Mesenchymal stem cell (in vitro differentiated cells and primary cell): ENCODE results near the gene FAM120B.
A peak's percentile ranks its signal among the peaks of the same experiment; 100 is the strongest.

Experiments used
- DNase-seq: peaks from one replicate; pipeline ENCODE4 v3.0.0-alpha.2; 2013
- H2AFZ ChIP-seq: one replicate; pipeline ENCODE4 v1.6.1; 2013; ENCODE audit warnings: low read depth, mild to moderate bottlenecking, control low read depth, inconsistent platforms, low read length, moderate library complexity
- H2AK5ac ChIP-seq: 2 replicates; pipeline ENCODE4 v1.6.1; 2013; ENCODE audit warnings: low read length, moderate library complexity, mild to moderate bottlenecking, inconsistent platforms; ENCODE audit not compliant: severe bottlenecking
- H2BK120ac ChIP-seq: one replicate; pipeline ENCODE4 v1.6.1; 2013; ENCODE audit warnings: low read depth, mild to moderate bottlenecking, inconsistent platforms, low read length, moderate library complexity
- H2BK12ac ChIP-seq, 2 experiments: one replicate each; pipeline ENCODE4 v1.6.1; 2013; ENCODE audit warnings: inconsistent platforms in 2 of 2, low read length in 2 of 2, mild to moderate bottlenecking in 2 of 2, moderate library complexity in 2 of 2, control low read depth in 1 of 2
- H2BK15ac ChIP-seq: one replicate; pipeline ENCODE4 v1.6.1; 2013; ENCODE audit warnings: mild to moderate bottlenecking, low read depth, inconsistent platforms; ENCODE audit not compliant: poor library complexity, severe bottlenecking
- H2BK5ac ChIP-seq: 2 replicates; pipeline ENCODE4 v1.6.1; 2013; ENCODE audit warnings: low read depth, mild to moderate bottlenecking, low read length, control low read depth, inconsistent platforms; ENCODE audit not compliant: poor library complexity, severe bottlenecking
- H3K14ac ChIP-seq, 2 experiments: one replicate each; pipeline ENCODE4 v1.6.1; 2013; ENCODE audit warnings: inconsistent platforms in 2 of 2, low read length in 2 of 2, control low read depth in 1 of 2, mild to moderate bottlenecking in 1 of 2, moderate library complexity in 1 of 2
- H3K18ac ChIP-seq, 2 experiments: one replicate each; pipeline ENCODE4 v1.6.1; 2013; ENCODE audit warnings: inconsistent platforms in 2 of 2, low read length in 2 of 2, control low read depth in 1 of 2, low read depth in 1 of 2, mild to moderate bottlenecking in 1 of 2
- H3K23ac ChIP-seq, 2 experiments: one replicate each; pipeline ENCODE4 v1.6.1; 2013; ENCODE audit warnings: inconsistent platforms in 2 of 2, low read length in 2 of 2, mild to moderate bottlenecking in 2 of 2, moderate library complexity in 2 of 2, control low read depth in 1 of 2
- H3K27ac ChIP-seq: 2 replicates; pipeline ENCODE4 v1.5.1; 2013; ENCODE audit warnings: mild to moderate bottlenecking, moderate library complexity, low read length, control low read depth, inconsistent platforms; ENCODE audit not compliant: poor library complexity, severe bottlenecking
- H3K27me3 ChIP-seq, 2 experiments: 2 replicates each; pipeline versions ENCODE4 v1.6.1 to v1.7.0; 2013; ENCODE audit warnings: low read length in 2 of 2, mild to moderate bottlenecking in 2 of 2, moderate library complexity in 2 of 2, control low read depth in 1 of 2, inconsistent platforms in 1 of 2; ENCODE audit not compliant: control insufficient read depth in 1 of 2, insufficient read depth in 1 of 2
- H3K36me3 ChIP-seq, 2 experiments: 2 replicates each; pipeline versions ENCODE4 v1.6.1 to v1.7.0; 2013; ENCODE audit warnings: low read length in 2 of 2, control low read depth in 1 of 2, inconsistent platforms in 1 of 2, low read depth in 1 of 2, mild to moderate bottlenecking in 1 of 2; ENCODE audit not compliant: insufficient read depth in 2 of 2, control insufficient read depth in 1 of 2
- H3K4ac ChIP-seq, 2 experiments: one replicate each; pipeline ENCODE4 v1.6.1; 2013; ENCODE audit warnings: inconsistent platforms in 2 of 2, low read length in 2 of 2, mild to moderate bottlenecking in 2 of 2, moderate library complexity in 2 of 2, control low read depth in 1 of 2, low read depth in 1 of 2
- H3K4me1 ChIP-seq: 2 replicates; pipeline ENCODE4 v1.6.1; 2013; ENCODE audit warnings: low read depth, low read length, control low read depth; ENCODE audit not compliant: control insufficient read depth, insufficient read depth
- H3K4me2 ChIP-seq: 2 replicates; pipeline ENCODE4 v1.6.1; 2013; ENCODE audit warnings: low read length, mild to moderate bottlenecking, inconsistent platforms; ENCODE audit not compliant: poor library complexity, severe bottlenecking
- H3K4me3 ChIP-seq, 2 experiments: 2 replicates each; pipeline versions ENCODE4 v1.5.1 to v1.7.0; 2013; ENCODE audit warnings: low read length in 2 of 2, mild to moderate bottlenecking in 2 of 2, control low read depth in 1 of 2, low read depth in 1 of 2; ENCODE audit not compliant: insufficient read depth in 1 of 2
- H3K79me1 ChIP-seq: replicated peaks from 2 replicates; pipeline ENCODE4 v1.6.1; 2013; ENCODE audit warnings: mild to moderate bottlenecking, control low read depth, low read length, inconsistent platforms; ENCODE audit not compliant: poor library complexity, severe bottlenecking
- H3K9ac ChIP-seq: 2 replicates; pipeline ENCODE4 v1.7.0; 2013; ENCODE audit warnings: mild to moderate bottlenecking, low read length, moderate library complexity
- H3K9me3 ChIP-seq: 2 replicates; pipeline ENCODE4 v1.7.0; 2013; ENCODE audit warnings: mild to moderate bottlenecking, low read length; ENCODE audit not compliant: control insufficient read depth
- H4K8ac ChIP-seq: one replicate; pipeline ENCODE4 v1.6.1; 2013; ENCODE audit warnings: inconsistent platforms, mild to moderate bottlenecking, low read length, moderate library complexity
- H4K91ac ChIP-seq: one replicate; pipeline ENCODE4 v1.6.1; 2013; ENCODE audit warnings: mild to moderate bottlenecking, low read length, inconsistent platforms
- WGBS: methylation state at CpG from one replicate; pipeline ENCODE4 v1.1.7; 2013; ENCODE audit warnings: mixed read lengths; 5-methylcytosine and 5-hydroxymethylcytosine counted together

FAM120B gene

GRCh38 chr6:170436209-170436809 lies 129.8 kb downstream of the FAM120B start:
- Histone ChIP-seq H3K79me1 (no peaks in the 10 kb centered on the region), H3K9me3 (no peaks in the 10 kb centered on the region), H2AK5ac (no peak overlapping the region), H3K23ac (no peak overlapping the region), H4K91ac (no peak overlapping the region), H4K8ac (no peak overlapping the region), H2BK12ac (no peak overlapping the region), H3K4me1 (peaks cover 45% of the 10 kb centered on the region), H2AFZ (no peak overlapping the region), H3K14ac (no peak overlapping the region), H3K36me3 (no peaks in the 10 kb centered on the region), H3K18ac (no peak overlapping the region), H2BK5ac (no peak overlapping the region), H3K4ac (no peak overlapping the region), H3K27me3 (peaks cover 0 to 5% of the 10 kb centered on the region in 2 experiments), H3K9ac (no peak overlapping the region), H2BK15ac (no peak overlapping the region), H2BK120ac (no peak overlapping the region), H3K27ac (no peak overlapping the region), H3K4me2 (no peak overlapping the region), H3K4me3 (no peak overlapping the region)
- DNase-seq: no peak
- WGBS: 82% methylated on average over 2 of the region's 3 CpGs

- H2BK5ac ChIP-seq: peak overlapping the region; percentile 66
- peaks cover 0 to 5% of the 10 kb centered on the region in 2 experiments for H3K27me3 ChIP-seq
- H2AK5ac ChIP-seq: peak overlapping the region; percentile 69
- peak overlapping the region; percentile 2 to 66 for H3K4ac ChIP-seq
- H3K14ac ChIP-seq: peak overlapping the region in 1 of 2 experiments; percentile 85
- H4K8ac ChIP-seq: peak overlapping the region; percentile 77
- peak overlapping the region; percentile 82 to 89 for H2BK12ac ChIP-seq
- H3K23ac ChIP-seq: peak overlapping the region in 1 of 2 experiments; percentile 16
- H3K36me3 ChIP-seq: no peaks in the 10 kb centered on the region
- H4K91ac ChIP-seq: peak overlapping the region; percentile 81
- H3K18ac ChIP-seq: peak overlapping the region; percentile 46 to 89
- H3K79me1 ChIP-seq: no peaks in the 10 kb centered on the region
- peak; percentile 36 for DNase-seq
- H2BK120ac ChIP-seq: peak overlapping the region; percentile 2
- WGBS: 74% methylated on average over 12 of the region's 12 CpGs
- H3K9ac ChIP-seq: peak overlapping the region; percentile 84
- peak overlapping the region; percentile 14 to 59 for H3K4me3 ChIP-seq
- H2BK15ac ChIP-seq: peak overlapping the region; percentile 88
- H3K4me2 ChIP-seq: peak overlapping the region; percentile 65
- peaks cover 45% of the 10 kb centered on the region for H3K4me1 ChIP-seq
- H2AFZ ChIP-seq: peak overlapping the region; percentile 46
- no peaks in the 10 kb centered on the region for H3K9me3 ChIP-seq
- peak overlapping the region; percentile 87 for H3K27ac ChIP-seq
Observed at GRCh38 chr6:170437719-170438401, 131.3 kb downstream of the FAM120B start.

- no peaks in the 10 kb centered on the region for H3K36me3 ChIP-seq
Observed at GRCh38 chr6:170438402-170438753, 131.8 kb downstream of the FAM120B start.

GRCh38 chr6:170438861-170439260 lies 132.3 kb downstream of the FAM120B start:
- peak overlapping the region; percentile 50 for H2BK15ac ChIP-seq
- peak overlapping the region; percentile 53 for H4K91ac ChIP-seq
- no peaks in the 10 kb centered on the region for H3K36me3 ChIP-seq
- no peak for DNase-seq
- peak overlapping the region; percentile 81 for H4K8ac ChIP-seq
- no peak overlapping the region for H2AFZ ChIP-seq
- H2BK120ac ChIP-seq: peak overlapping the region; percentile 76
- peak overlapping the region in 1 of 2 experiments; percentile 1 for H3K4ac ChIP-seq
- no peak overlapping the region for H3K4me3 ChIP-seq
- no peaks in the 10 kb centered on the region for H3K79me1 ChIP-seq
- no peak overlapping the region for H3K23ac ChIP-seq
- H3K14ac ChIP-seq: no peak overlapping the region
- H2AK5ac ChIP-seq: peak overlapping the region; percentile 3
- H2BK5ac ChIP-seq: peak overlapping the region; percentile 59
- no peak overlapping the region for H3K4me2 ChIP-seq
- H3K9ac ChIP-seq: no peak overlapping the region
- peak overlapping the region; percentile 35 to 42 for H3K18ac ChIP-seq
- no peaks in the 10 kb centered on the region for H3K9me3 ChIP-seq
- H2BK12ac ChIP-seq: peak overlapping the region; percentile 0 to 6
- H3K4me1 ChIP-seq: peaks cover 42% of the 10 kb centered on the region
- no peaks in the 10 kb centered on the region for H3K27me3 ChIP-seq
- H3K27ac ChIP-seq: no peak overlapping the region

More at GRCh38 chr6:170438402-170438753, 131.8 kb downstream of the FAM120B start:
- Histone ChIP-seq H3K23ac (no peak overlapping the region), H3K14ac (peak overlapping the region in 1 of 2 experiments; percentile 85), H3K9ac (peak overlapping the region; percentile 84), H3K4me3 (peak overlapping the region; percentile 14 to 59), H2BK5ac (peak overlapping the region; percentile 66), H3K4me2 (peak overlapping the region; percentile 65), H2AFZ (peak overlapping the region; percentile 46), H4K8ac (peak overlapping the region; percentile 77), H3K79me1 (no peaks in the 10 kb centered on the region), H3K4me1 (peaks cover 42% of the 10 kb centered on the region), H2BK120ac (peak overlapping the region; percentile 2), H3K27ac (peak overlapping the region; percentile 87), H2BK12ac (peak overlapping the region; percentile 82 to 89), H3K9me3 (no peaks in the 10 kb centered on the region), H2AK5ac (no peak overlapping the region), H3K27me3 (peaks cover 0 to 5% of the 10 kb centered on the region in 2 experiments), H3K18ac (peak overlapping the region; percentile 46 to 89), H4K91ac (peak overlapping the region; percentile 81), H3K4ac (peak overlapping the region in 1 of 2 experiments; percentile 2), H2BK15ac (no peak overlapping the region)
- DNase-seq: peak; percentile 99
- WGBS: under 1% methylated on average over 15 of the region's 15 CpGs
